Type B pancreatic cell (in vitro differentiated cells): ENCODE data around the gene NAA25. TPM values are rescaled to one million over a fixed set of nuclear protein-coding genes. Genes with fewer than 3 reads are reported as not detected.
"Not testable (repeated sequence)": the region's sequence is repeated elsewhere in the genome, so short reads cannot be mapped to it uniquely, and the experiment has no call there.

Experiments used
- DNase-seq: peaks from one replicate; pipeline ENCODE4 v3.0.0; 2021; ENCODE audit warnings: mixed read lengths; ENCODE audit not compliant: unreplicated experiment; ENCODE audit errors: extremely low spot score
- H3K27ac Mint-ChIP-seq: 2 replicates; pipeline ENCODE4 v1.8.0; 2021; ENCODE audit warnings: mild to moderate bottlenecking, mixed read lengths
- H3K27me3 Mint-ChIP-seq: 2 replicates; pipeline ENCODE4 v1.8.0; 2021; ENCODE audit warnings: mixed read lengths
- H3K36me3 Mint-ChIP-seq: 2 replicates; pipeline ENCODE4 v1.8.0; 2021; ENCODE audit warnings: mixed read lengths
- H3K4me1 Mint-ChIP-seq: one replicate; pipeline ENCODE4 v1.8.0; 2021; ENCODE audit warnings: mixed read lengths; ENCODE audit not compliant: unreplicated experiment
- H3K4me3 Mint-ChIP-seq: 2 replicates; pipeline ENCODE4 v1.8.0; 2021; ENCODE audit warnings: mild to moderate bottlenecking, mixed read lengths
- H3K9me3 Mint-ChIP-seq: 2 replicates; pipeline ENCODE4 v1.8.0; 2021; ENCODE audit warnings: mixed read lengths
- CTCF ChIP-seq: fragments of 200-600 bp; sonication (generic); conservative IDR thresholded peaks from 2 replicates; pipeline ENCODE4 v1.5.0; 2021; ENCODE audit warnings: antibody characterized with exemption, mild to moderate bottlenecking
- total RNA-seq: library from RNA; stranded (reverse); gene quantifications from 2 replicates; pipeline ENCODE4 v1.2.1, GENCODE V29; 2021; ENCODE audit warnings: low replicate concordance

The NAA25 gene
- total RNA-seq, 1 donor from 2014 or later: 35.9 TPM

GRCh38 chr12:112105891-112106290, 2.7 kb downstream of the NAA25 start:
- Mint-ChIP-seq H3K4me1 (peaks cover 32% of the 10 kb centered on the region), H3K36me3 (peaks cover 11% of the 10 kb centered on the region), H3K27ac (no peak overlapping the region), H3K27me3 (no peaks in the 10 kb centered on the region), H3K4me3 (peak overlapping the region; percentile 14), H3K9me3 (no peaks in the 10 kb centered on the region)
- no peak for TF ChIP-seq CTCF
- no peak for DNase-seq

GRCh38 chr12:112103758-112104503, 4.7 kb downstream of the NAA25 start:
- Mint-ChIP-seq H3K36me3 (peaks cover 19% of the 10 kb centered on the region), H3K4me1 (peaks cover 28% of the 10 kb centered on the region), H3K27ac (no peak overlapping the region), H3K9me3 (no peaks in the 10 kb centered on the region), H3K4me3 (peak overlapping the region; percentile 3), H3K27me3 (no peaks in the 10 kb centered on the region)
- no peak for DNase-seq
- no peak for TF ChIP-seq CTCF

GRCh38 chr12:112102746-112103145, 5.8 kb downstream of the NAA25 start:
- Mint-ChIP-seq H3K4me1 (peaks cover 28% of the 10 kb centered on the region), H3K36me3 (peaks cover 25% of the 10 kb centered on the region)
- not testable (repeated sequence) for H3K27me3 Mint-ChIP-seq, H3K4me3 Mint-ChIP-seq, DNase-seq, H3K27ac Mint-ChIP-seq, H3K9me3 Mint-ChIP-seq

- Mint-ChIP-seq H3K36me3 (peaks cover 25% of the 10 kb centered on the region), H3K27ac (no peak overlapping the region), H3K4me1 (peaks cover 22% of the 10 kb centered on the region), H3K4me3 (no peak overlapping the region), H3K9me3 (no peaks in the 10 kb centered on the region), H3K27me3 (no peaks in the 10 kb centered on the region)
- no peak for DNase-seq
- no peak for TF ChIP-seq CTCF
These were observed 6.5 kb downstream of the NAA25 start for GRCh38 chr12:112102127-112102526.

GRCh38 chr12:112100500-112100899, 8.1 kb downstream of the NAA25 start:
- not testable (repeated sequence) for H3K4me3 Mint-ChIP-seq, H3K9me3 Mint-ChIP-seq, H3K27me3 Mint-ChIP-seq, DNase-seq, H3K27ac Mint-ChIP-seq
- Mint-ChIP-seq H3K36me3 (peaks cover 33% of the 10 kb centered on the region), H3K4me1 (peaks cover 16% of the 10 kb centered on the region)

- Mint-ChIP-seq H3K27me3 (no peaks in the 10 kb centered on the region), H3K36me3 (peaks cover 30% of the 10 kb centered on the region), H3K4me1 (peaks cover 5% of the 10 kb centered on the region), H3K4me3 (no peak overlapping the region), H3K9me3 (no peaks in the 10 kb centered on the region), H3K27ac (no peak overlapping the region)
- TF ChIP-seq CTCF: no peak
- no peak for DNase-seq
These were observed 10.9 kb downstream of the NAA25 start for GRCh38 chr12:112097641-112098040.

GRCh38 chr12:112096667-112097066, 11.9 kb downstream of the NAA25 start:
- Mint-ChIP-seq H3K4me1 (peaks cover 5% of the 10 kb centered on the region), H3K4me3 (no peak overlapping the region), H3K9me3 (no peaks in the 10 kb centered on the region), H3K27ac (peak overlapping the region; percentile 82), H3K36me3 (peaks cover 30% of the 10 kb centered on the region), H3K27me3 (no peaks in the 10 kb centered on the region)
- DNase-seq: no peak
- no peak for TF ChIP-seq CTCF
